ENCODE results near the gene RCVRN. TPM values are rescaled to one million over a fixed set of nuclear protein-coding genes. Genes with fewer than 3 reads are reported as not detected.

The RCVRN gene
- total RNA-seq, 1 donor from 2014 or later = 0.14 TPM

GRCh38 chr17:9890124-9890523, 14.9 kb downstream of the RCVRN start:
- TF ChIP-seq CTCF (conservative IDR thresholded peaks at IDR 0.05) = peak; percentile 70
- no peak for DNase-seq (ENCODE audit: extremely low spot score, unreplicated experiment)
- no peak overlapping the region for H3K4me3 Mint-ChIP-seq
- no peak overlapping the region for H3K27ac Mint-ChIP-seq
- no peaks in the 10 kb centered on the region for H3K36me3 Mint-ChIP-seq
- H3K27me3 Mint-ChIP-seq = peaks cover 19% of the 10 kb centered on the region
- no peaks in the 10 kb centered on the region for H3K4me1 Mint-ChIP-seq (ENCODE audit: unreplicated experiment)
- no peaks in the 10 kb centered on the region for H3K9me3 Mint-ChIP-seq

- Mint-ChIP-seq H3K36me3 (no peaks in the 10 kb centered on the region), H3K4me3 (no peak overlapping the region), H3K9me3 (peaks cover 6% of the 10 kb centered on the region), H3K4me1 (ENCODE audit: unreplicated experiment) (no peaks in the 10 kb centered on the region), H3K27me3 (peaks cover 16% of the 10 kb centered on the region), H3K27ac (no peak overlapping the region)
- no peak for TF ChIP-seq CTCF (conservative IDR thresholded peaks at IDR 0.05)
- DNase-seq (ENCODE audit: extremely low spot score, unreplicated experiment) = no peak
These were observed 17.6 kb downstream of the RCVRN start for GRCh38 chr17:9887508-9887907.

GRCh38 chr17:9886141-9886930, 18.7 kb downstream of the RCVRN start:
- Mint-ChIP-seq H3K36me3 (no peaks in the 10 kb centered on the region), H3K4me3 (no peak overlapping the region), H3K9me3 (peaks cover 6% of the 10 kb centered on the region), H3K27ac (no peak overlapping the region), H3K27me3 (peaks cover 16% of the 10 kb centered on the region), H3K4me1 (ENCODE audit: unreplicated experiment) (no peaks in the 10 kb centered on the region)
- DNase-seq (ENCODE audit: extremely low spot score, unreplicated experiment) = no peak
- TF ChIP-seq CTCF (conservative IDR thresholded peaks at IDR 0.05) = no peak

GRCh38 chr17:9883451-9883850, 21.6 kb downstream of the RCVRN start:
- no peaks in the 10 kb centered on the region for H3K36me3 Mint-ChIP-seq
- peaks cover 11% of the 10 kb centered on the region for H3K27me3 Mint-ChIP-seq
- no peaks in the 10 kb centered on the region for H3K4me1 Mint-ChIP-seq (ENCODE audit: unreplicated experiment)
- peaks cover 6% of the 10 kb centered on the region for H3K9me3 Mint-ChIP-seq
- TF ChIP-seq CTCF (conservative IDR thresholded peaks at IDR 0.05) = no peak
- no peak overlapping the region for H3K4me3 Mint-ChIP-seq
- no peak overlapping the region for H3K27ac Mint-ChIP-seq
- no peak for DNase-seq (ENCODE audit: extremely low spot score, unreplicated experiment)

- no peak overlapping the region for H3K4me3 Mint-ChIP-seq
- no peak for TF ChIP-seq CTCF (conservative IDR thresholded peaks at IDR 0.05)
- H3K4me1 Mint-ChIP-seq (ENCODE audit: unreplicated experiment) = no peaks in the 10 kb centered on the region
- no peak overlapping the region for H3K27ac Mint-ChIP-seq
- no peaks in the 10 kb centered on the region for H3K27me3 Mint-ChIP-seq
- peaks cover 6% of the 10 kb centered on the region for H3K9me3 Mint-ChIP-seq
- DNase-seq (ENCODE audit: extremely low spot score, unreplicated experiment) = no peak
- no peaks in the 10 kb centered on the region for H3K36me3 Mint-ChIP-seq
These were observed 24.5 kb downstream of the RCVRN start for GRCh38 chr17:9880582-9880999.
